ENCODE data around the gene RAB35.

DNA sequence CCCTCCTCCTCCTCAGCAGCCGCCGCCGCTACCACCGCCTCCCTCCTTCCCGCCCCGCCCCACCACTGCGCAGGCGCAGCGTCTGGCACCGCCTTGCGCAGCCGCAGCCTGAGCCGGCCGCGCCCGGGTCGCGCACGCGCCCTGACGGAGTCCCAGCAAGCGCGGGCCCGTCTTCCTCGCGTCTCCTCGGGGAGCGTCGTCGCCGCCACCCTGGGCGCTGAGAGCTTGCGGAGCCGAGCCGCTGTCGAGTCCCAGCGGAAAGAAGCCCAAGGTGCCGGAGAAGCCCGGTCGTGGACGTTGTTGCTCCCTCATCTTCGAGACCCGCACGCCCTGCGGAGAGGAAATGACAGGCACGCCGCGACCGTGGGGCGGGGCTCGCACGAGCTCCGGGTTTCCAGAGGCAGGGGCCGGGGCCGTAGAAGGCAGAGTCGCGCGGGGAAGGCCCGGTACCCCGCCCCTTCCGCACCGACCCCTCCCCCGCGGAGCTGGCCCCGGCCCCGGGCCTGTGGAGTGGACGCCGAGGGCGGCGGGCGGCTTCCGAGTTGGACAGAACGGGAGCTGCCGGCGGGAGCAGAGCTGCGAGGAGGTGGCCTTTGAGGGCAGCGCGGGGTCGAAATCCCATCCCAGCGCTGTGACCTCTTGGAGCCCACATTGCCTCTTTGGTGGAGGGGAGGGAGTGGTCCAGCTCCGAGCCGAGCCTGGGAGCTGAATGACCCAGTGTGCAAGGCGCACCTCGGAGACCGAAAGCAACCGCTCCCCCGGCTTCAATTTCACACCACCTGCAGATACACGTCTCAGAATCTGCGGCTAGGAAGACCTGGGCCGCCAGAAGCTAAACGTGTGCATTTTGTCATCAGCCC, 469 bp upstream of the RAB35 start:
- TF ChIP-seq, protein P1, sequence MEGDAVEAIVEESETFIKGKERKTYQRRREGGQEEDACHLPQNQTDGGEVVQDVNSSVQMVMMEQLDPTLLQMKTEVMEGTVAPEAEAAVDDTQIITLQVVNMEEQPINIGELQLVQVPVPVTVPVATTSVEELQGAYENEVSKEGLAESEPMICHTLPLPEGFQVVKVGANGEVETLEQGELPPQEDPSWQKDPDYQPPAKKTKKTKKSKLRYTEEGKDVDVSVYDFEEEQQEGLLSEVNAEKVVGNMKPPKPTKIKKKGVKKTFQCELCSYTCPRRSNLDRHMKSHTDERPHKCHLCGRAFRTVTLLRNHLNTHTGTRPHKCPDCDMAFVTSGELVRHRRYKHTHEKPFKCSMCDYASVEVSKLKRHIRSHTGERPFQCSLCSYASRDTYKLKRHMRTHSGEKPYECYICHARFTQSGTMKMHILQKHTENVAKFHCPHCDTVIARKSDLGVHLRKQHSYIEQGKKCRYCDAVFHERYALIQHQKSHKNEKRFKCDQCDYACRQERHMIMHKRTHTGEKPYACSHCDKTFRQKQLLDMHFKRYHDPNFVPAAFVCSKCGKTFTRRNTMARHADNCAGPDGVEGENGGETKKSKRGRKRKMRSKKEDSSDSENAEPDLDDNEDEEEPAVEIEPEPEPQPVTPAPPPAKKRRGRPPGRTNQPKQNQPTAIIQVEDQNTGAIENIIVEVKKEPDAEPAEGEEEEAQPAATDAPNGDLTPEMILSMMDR (IDR thresholded peaks at IDR 0.05): no peak
- TF ChIP-seq POLR2A (IDR thresholded peaks at IDR 0.05): peak; percentile 59 to 77 (median 67)
